Fibroblast of lung (primary cell): ENCODE results near the gene RAB3IP.

Source experiments
- EZH2 ChIP-seq: IDR thresholded peaks from 2 replicates; pipeline ENCODE4 v1.5.1; 2012; ENCODE audit warnings: low read length, control low read depth, mild to moderate bottlenecking; ENCODE audit errors: missing control alignments
- TF ChIP-seq, protein P1 (sequence below), 2 donors: IDR thresholded peaks in 1 of 2; conservative IDR thresholded peaks in 1 of 2; 1 replicate in 1 of 2; 2 replicates in 1 of 2; pipeline ENCODE4 v1.5.1; 2011 to 2012; ENCODE audit warnings: low read length in 2 of 2, control low read depth in 1 of 2, inconsistent platforms in 1 of 2, low read depth in 1 of 2, mild to moderate bottlenecking in 1 of 2

DNA sequence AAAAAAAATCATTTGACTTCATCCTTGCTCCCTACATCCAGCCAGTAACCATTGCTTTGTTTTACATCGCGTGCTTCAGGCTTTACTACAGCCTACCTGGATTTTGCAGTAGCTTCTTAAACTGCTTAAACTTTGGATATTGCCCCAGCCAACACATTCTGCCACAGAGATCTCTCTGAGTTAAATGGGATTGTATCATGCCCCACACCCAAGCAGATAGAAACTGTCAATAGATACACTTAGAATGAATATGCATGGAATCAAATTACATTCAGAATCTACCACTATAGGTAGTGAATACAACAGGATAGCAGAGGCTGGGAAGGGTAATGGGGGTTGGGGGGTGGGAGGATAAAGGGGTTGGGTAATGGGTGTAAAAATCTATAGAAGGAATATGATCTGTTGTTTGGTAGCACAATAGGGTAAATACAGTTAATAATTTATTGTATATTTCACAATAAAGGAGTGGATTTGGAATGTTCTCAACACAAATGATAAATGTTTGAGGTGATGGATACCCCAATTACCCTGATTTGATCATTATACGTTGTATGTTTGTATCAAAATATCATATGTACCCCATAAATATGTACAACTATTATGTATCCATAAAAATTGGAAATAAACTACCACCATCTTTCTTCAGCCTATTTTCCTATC lies 83.7 kb downstream of the RAB3IP start:
- TF ChIP-seq, protein P1, sequence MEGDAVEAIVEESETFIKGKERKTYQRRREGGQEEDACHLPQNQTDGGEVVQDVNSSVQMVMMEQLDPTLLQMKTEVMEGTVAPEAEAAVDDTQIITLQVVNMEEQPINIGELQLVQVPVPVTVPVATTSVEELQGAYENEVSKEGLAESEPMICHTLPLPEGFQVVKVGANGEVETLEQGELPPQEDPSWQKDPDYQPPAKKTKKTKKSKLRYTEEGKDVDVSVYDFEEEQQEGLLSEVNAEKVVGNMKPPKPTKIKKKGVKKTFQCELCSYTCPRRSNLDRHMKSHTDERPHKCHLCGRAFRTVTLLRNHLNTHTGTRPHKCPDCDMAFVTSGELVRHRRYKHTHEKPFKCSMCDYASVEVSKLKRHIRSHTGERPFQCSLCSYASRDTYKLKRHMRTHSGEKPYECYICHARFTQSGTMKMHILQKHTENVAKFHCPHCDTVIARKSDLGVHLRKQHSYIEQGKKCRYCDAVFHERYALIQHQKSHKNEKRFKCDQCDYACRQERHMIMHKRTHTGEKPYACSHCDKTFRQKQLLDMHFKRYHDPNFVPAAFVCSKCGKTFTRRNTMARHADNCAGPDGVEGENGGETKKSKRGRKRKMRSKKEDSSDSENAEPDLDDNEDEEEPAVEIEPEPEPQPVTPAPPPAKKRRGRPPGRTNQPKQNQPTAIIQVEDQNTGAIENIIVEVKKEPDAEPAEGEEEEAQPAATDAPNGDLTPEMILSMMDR (conservative IDR thresholded peaks at IDR 0.05 in 1 of 2, IDR thresholded peaks at IDR 0.05 in 1 of 2; ENCODE audit: low read depth in 1 of 2, low read length in 2 of 2), result no peak
- no peak for TF ChIP-seq EZH2
